Fibroblast of peridontal ligament (primary cell): ENCODE data around the gene TRANK1.
"Not testable (repeated sequence)": the region's sequence is repeated elsewhere in the genome, so short reads cannot be mapped to it uniquely, and the experiment has no call there.

Experiments
- DNase-seq: peaks from one replicate; pipeline ENCODE4 v3.0.0-alpha.2; 2010; ENCODE audit errors: extremely low read depth

The TRANK1 gene

DNA sequence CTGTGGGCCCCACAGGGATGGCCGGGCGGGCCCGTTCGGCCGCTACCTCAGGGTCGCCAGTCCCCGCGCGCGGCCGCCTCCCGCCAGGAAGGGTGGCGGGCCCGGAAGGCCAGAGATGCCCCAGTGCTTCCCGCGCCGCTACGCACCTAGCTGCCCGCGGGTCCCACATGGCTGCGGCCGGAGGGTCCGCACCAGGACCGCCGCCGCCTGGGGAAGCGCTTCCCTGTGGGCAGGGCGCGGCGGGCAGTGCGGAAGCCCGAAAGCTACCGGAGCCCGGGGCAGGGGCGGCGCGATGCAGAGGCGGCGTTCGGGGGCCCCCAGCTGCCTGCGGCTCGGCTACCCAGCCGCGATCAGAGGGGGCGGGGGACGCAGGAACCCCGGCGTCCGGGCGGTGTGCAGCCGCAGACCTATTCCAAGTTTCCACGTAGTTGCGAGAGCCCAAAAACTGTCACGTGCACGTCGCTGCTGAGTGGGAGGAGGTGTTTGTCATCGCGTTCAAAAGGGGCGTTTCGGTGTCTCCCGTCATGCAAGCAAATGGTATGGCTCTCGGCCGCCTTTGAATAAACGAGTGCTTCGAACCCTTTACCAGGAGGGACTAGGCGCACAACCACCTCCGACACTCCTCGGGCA is at the start of gene TRANK1:
Gene TRANK1, minus strand, starts transcription at position 414 of the 630 bp plus-strand sequence. Its CDS starts 245 bp downstream, at position 169.
- peak; percentile 61 for DNase-seq

DNA sequence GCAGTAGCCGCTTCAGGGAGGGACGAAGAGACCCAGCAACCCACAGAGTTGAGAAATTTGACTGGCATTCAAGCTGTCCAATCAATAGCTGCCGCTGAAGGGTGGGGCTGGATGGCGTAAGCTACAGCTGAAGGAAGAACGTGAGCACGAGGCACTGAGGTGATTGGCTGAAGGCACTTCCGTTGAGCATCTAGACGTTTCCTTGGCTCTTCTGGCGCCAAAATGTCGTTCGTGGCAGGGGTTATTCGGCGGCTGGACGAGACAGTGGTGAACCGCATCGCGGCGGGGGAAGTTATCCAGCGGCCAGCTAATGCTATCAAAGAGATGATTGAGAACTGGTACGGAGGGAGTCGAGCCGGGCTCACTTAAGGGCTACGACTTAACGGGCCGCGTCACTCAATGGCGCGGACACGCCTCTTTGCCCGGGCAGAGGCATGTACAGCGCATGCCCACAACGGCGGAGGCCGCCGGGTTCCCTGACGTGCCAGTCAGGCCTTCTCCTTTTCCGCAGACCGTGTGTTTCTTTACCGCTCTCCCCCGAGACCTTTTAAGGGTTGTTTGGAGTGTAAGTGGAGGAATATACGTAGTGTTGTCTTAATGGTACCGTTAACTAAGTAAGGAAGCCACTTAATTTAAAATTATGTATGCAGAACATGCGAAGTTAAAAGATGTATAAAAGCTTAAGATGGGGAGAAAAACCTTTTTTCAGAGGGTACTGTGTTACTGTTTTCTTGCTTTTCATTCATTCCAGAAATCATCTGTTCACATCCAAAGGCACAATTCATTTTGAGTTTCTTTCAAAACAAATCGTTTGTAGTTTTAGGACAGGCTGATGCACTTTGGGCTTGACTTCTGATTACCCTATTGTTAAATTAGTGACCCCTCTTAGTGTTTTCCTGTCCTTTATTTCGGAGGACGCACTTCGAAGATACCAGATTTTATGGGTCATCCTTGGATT is 48.8 kb upstream of the TRANK1 start, which contains the start of gene MLH1:
Gene MLH1, plus strand, starts transcription at position 193 of the 958 bp plus-strand sequence. Its CDS starts 30 bp downstream, at position 223.
- peak; percentile 100 for DNase-seq

DNA sequence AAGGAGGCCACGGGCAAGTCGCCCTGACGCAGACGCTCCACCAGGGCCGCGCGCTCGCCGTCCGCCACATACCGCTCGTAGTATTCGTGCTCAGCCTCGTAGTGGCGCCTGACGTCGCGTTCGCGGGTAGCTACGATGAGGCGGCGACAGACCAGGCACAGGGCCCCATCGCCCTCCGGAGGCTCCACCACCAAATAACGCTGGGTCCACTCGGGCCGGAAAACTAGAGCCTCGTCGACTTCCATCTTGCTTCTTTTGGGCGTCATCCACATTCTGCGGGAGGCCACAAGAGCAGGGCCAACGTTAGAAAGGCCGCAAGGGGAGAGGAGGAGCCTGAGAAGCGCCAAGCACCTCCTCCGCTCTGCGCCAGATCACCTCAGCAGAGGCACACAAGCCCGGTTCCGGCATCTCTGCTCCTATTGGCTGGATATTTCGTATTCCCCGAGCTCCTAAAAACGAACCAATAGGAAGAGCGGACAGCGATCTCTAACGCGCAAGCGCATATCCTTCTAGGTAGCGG is 48.0 kb upstream of the TRANK1 start, which contains the start of gene EPM2AIP1:
Gene EPM2AIP1, minus strand, starts transcription at position 326 of the 520 bp plus-strand sequence. Its CDS starts 54 bp downstream, at position 272.
- DNase-seq, result no peak

DNA sequence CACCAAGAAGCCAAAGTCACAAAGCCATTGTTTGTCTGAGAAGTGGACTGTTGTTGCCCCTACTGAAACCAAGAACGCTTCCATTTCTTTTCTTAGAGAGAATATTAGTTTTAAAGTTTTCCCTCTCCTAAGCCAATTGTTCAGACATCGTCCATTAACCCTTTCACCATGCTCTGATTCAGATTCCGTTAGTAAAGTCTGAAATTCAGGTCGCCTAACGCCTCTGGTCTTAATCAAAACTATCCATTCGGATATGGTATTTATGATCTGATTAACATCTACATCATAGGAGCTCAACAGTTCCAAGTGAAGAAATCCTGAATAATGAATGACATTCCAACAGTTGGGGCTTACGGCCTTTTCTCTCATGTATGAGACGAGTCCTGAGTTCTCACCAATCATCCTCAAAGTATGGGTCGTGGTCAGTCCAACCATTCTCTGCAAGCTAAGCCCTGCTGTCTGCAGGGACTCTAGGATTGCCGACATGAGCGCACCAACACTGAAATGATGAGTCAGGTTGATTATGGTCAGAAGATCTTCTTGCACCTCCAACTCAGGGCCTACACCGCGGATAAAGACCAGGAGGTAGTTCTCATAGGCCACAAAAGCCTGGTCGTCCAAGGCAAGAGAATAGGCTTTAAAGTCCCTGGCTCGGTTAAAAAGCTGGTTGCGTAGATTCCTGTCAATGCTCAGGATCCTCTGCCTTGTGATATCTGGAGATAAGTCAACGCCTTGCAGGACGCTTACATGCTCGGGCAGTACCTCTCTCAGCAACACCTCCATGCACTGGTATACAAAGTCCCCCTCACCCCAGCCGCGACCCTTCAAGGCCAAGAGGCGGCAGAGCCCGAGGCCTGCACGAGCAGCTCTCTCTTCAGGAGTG is 47.3 kb upstream of the TRANK1 start:
- DNase-seq, result peak; percentile 70

DNA sequence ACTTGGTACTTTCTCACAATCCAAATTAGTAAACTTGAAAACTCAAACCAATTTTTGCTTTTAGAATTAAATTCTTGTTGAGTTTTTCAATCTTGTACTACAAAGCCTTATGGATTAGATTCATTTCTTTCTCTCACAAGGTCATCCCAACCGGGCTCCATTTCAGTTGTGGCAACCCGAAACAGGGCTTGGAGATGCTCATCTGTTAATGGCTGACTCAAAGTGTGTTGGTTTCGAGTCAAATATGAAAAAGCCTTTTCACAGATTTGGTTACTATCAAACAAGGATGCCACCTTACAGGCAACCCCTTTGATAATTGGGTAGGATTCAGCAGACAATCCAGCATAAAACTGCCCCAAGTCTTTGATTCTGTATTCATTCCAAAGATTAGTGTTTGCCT is 46.3 kb upstream of the TRANK1 start:
- no peak for DNase-seq

DNA sequence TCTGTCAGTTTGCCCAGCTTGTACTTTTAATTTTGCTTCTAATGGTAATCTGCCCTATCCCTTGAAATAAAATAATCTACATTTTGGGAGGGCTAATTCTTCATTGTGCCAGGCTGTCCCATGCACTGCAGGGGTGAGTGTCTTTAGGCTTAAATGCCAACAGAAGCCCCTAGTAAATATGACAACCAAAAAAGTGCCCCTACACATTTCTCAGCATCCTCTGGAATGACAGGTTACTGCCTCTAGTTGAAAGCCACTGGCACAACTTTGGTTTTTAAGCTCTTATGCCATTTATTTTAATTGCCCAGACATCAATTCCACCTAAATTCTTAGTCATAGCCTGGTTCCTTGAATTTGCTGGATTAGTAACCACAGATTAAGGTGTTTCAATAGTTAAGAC is 44.7 kb upstream of the TRANK1 start:
- DNase-seq, result no peak

DNA sequence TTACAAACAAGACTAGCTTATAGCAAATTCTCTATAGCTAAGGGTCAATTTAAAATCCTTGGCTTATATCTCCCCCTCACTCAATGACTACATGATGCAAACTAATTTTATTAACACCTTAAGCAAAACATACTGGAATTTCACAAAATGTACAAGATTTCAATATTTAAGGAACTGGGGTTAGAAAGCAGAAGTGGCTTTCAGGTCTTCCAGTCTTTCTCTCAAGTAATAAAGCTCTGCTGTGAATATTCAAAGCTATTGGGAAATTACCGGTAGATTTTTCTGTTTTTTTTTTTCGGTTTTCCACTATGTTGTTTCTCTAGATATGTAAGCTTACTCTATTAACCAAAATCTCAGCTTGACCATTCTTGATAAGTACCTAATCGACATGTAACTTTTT is 44.2 kb upstream of the TRANK1 start:
- no peak for DNase-seq

DNA sequence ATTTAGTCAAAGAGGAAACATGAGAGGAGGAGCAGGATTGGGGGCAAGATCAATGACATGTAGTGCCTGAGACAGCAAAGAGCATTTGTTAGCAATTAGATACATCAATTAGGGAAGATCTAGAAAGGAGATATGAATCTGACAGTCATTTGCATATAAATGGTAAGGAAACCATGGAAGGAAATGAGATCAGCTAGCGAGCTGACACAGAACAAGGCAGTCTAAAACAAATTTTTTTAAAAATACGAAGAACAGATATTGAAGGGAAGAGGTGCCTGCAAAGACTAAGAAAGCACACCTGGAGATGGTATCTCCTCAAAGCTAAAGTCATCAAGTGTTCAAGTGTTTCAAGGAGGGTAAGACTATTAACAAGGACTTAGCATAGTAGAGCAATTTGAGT is 43.5 kb upstream of the TRANK1 start:
- no peak for DNase-seq

DNA sequence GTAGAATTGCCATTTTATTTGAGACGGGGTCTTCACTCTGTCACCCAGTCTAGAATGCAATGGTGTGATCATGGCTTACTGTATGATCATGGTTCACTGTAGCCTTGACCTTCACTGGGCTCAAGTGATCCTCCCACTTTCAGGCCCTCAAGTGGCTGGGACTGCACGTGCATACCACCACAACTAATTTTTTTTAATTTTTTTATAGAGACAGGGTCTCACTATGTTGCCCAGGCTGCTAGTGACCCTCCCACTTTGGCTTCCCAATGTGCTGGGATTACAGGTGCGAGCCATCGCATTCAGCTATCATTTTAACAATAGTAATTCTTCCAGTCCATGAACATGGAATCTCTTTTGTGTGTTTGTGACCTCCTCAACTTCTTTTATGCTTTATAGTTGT is 36.2 kb upstream of the TRANK1 start:
- no peak for DNase-seq

DNA sequence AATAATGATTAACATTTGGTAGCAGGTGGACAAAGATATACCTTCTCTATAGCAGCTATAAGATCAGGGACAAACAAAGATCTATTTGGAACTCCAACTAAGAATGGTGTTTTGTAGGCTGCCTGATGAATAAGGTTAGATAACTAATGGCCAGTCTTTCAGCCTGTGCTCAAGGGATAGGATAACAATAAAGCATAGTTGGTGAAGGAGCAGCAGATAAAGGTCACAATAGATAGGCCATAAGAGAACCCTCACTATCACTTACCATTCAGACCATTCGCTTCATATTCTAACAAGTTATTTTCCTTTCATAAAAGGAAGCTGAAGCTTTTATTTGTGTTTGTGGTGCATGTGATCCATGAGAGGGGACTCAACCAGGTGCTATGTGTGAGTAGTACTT is 28.3 kb upstream of the TRANK1 start:
- DNase-seq, result no peak

DNA sequence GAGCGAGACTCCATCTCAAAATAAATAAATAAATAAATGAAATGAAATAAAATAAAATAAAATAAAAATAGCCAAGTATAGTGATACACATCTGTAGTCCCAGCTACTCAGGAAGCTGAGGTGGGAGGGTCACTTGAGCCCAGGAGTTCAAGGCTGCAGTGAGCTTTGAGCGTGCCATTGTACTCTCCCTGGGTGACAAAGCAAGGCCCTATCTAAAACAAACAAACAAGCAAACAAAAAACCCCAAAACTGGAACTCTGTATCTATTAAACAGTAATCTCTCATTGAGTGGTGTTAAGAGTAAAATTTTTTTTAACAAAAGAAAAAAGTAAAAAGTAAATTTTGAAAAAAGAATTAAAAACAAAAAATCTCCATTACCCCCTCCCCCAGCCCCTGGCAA is 27.3 kb upstream of the TRANK1 start:
- DNase-seq, result no peak

DNA sequence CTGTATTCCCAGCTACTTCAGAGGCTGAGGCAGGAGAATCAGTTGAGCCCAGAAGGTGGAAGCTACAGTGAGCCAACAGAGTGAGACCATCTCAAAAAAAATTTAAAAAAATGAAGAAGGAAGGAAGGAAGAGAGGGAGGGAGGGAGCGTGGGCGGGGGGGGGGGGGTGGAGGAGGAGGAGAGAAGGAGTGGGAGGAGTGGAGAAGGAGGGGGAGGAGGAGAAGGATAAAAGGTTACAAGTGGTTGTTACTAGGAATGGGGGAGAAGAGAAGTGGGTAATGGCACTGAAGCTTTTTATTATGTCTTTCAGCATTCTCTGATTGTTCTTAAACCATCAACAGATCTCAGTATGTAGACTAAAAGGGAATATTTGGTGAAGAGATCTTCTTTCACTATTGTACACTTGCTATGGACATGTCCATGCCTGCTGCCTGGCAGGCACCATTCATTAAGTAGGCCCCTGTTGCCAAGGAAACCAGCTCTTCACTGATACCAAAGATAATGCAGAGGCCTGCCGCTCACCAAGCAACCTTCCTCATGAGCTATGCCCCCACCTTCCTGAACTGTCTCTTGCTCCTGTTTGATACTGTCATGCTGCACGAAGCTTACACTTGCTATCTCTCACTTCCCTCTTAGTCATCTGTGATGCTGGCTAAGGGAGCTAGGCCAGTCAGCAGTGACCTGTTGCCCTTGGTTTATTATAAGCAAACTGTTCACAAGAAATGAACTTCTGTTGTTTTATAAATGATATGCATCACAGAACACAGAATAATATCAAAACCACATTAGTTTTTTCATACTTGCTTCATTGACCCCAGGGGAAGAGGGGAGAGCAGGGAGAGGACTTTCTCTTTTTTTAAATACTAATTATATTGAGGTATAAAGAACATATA is 24.9 kb upstream of the TRANK1 start:
- peak; percentile 46 for DNase-seq

DNA sequence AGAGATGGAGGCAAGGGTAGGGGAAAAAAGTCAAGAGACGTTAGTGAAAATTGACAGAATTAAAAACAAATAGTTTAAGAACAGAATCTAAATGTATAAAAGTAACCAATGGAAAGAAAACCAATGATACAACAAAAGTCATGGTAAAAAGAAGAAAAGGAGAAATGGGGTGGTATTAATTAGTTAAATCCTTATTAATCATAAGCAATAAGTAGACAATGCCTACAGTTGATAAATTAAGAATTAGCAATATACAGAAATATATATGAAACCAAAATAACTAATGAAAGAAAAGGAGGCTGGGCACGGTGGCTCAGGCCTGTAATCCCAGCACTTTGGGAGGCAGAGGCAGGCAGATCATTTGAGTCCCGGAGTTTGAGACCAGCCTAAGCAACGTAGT is 24.2 kb upstream of the TRANK1 start:
- no peak for DNase-seq

DNA sequence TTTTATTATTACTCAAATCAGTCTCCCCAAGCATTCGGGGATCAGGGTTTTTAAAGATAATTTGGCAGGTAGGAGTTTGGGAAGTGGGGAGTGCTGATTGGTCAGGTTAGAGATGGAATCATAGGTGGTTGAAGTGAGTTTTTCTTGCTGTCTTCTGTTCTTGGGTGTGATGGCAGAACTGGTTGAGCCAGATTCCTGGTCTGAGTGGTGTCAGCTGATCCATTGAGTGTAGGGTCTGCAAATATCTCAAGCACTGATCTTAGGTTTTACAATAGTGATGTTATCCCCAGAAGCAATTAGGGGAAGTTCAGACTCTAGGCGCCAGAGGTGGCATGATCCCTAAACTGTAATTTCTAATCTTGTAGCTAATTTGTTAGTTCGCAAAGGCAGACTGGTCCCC is 20.6 kb upstream of the TRANK1 start:
- no peak for DNase-seq

DNA sequence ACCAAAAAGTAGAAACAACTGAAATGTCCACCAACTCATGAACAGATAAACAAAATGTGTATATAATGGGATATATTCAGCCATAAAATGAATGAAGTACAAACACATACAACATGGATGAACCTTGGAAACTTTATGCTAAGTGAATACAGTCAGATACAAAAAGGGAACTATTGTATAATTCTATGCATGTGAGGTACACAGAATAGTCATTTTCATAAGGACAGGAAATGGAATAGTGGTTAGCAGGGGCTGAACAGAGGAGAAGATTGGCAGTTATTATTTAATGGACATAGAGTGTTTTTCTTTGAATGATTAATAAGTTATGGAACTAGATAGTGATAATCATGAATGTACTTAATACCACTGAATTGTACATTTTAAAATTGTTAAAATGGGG is 20.0 kb upstream of the TRANK1 start:
- DNase-seq, result no peak

DNA sequence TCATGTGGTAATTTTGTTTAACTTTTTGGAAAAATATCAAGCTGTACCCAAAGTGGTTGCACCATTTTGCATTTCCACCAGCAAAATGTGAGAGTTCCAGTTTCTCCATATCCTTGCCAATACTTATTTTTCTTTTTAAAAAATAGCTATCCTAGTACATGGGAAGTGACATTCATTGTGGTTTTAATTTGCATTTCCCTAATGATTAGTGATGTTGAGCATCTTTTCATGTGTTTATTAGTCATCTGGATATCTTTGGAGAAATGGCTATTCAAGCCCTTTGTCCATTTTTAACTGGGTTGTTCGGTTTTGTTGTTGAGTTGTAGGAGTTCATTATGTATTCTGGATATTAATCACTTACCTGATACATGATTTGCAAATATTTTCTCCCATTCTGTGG is 19.5 kb upstream of the TRANK1 start:
- DNase-seq, result no peak

DNA sequence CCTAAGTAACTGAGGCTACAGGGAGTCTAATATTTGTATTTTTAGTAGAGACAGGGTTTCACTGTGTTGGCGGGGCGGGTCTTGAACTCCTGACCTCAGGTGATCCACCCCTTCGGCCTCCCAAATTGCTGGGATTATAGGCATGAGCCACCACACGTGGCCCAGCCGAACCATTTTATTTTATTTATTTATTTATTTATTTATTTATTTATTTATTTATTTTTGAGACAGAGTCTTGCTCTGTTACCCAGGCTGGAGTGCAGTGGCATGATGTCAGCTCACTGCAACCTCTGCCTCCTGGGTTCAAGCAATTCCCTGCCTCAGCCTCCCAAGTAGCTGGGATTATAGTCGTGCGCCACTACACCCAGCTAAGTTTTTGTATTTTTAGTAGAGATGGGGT is 18.2 kb upstream of the TRANK1 start:
- not testable (repeated sequence) for DNase-seq

DNA sequence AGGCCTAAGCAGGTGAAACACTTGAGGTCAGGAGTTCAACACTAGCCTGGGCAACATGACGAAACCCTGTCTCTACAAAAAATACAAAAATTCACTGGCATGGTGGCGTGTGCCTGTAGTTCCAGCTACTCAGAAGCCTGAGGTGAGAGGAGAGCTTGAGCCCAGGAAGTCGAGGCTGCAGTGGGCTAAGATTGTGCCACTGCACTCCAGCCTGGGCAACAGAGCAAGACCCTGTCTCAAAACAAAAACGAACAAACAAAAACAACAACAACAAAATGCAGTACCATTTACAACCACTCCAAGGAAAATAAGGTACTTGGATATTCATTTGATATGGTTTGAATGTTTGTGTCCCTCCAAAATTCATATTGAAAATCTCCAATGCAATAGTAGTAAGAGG is 15.6 kb upstream of the TRANK1 start:
- DNase-seq, result no peak

DNA sequence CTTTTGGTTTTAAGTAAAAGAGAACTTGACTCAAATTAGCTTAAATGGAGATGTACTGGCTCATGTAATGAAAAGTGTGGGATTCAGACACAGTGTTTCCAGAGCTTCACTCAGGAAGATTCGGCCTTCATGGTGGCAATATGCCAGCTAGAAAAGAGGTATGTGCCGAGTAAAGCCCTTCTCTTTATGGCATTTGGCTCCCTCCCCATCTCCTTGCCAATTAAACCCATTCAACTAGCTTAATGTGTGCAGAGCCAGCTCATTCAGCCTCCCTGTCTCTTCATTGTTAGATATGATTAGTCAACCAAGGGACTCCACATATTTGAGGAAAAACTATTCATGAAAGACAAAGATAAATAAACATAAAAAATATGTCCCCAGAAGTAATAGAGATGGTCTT is 15.0 kb upstream of the TRANK1 start:
- DNase-seq, result no peak

DNA sequence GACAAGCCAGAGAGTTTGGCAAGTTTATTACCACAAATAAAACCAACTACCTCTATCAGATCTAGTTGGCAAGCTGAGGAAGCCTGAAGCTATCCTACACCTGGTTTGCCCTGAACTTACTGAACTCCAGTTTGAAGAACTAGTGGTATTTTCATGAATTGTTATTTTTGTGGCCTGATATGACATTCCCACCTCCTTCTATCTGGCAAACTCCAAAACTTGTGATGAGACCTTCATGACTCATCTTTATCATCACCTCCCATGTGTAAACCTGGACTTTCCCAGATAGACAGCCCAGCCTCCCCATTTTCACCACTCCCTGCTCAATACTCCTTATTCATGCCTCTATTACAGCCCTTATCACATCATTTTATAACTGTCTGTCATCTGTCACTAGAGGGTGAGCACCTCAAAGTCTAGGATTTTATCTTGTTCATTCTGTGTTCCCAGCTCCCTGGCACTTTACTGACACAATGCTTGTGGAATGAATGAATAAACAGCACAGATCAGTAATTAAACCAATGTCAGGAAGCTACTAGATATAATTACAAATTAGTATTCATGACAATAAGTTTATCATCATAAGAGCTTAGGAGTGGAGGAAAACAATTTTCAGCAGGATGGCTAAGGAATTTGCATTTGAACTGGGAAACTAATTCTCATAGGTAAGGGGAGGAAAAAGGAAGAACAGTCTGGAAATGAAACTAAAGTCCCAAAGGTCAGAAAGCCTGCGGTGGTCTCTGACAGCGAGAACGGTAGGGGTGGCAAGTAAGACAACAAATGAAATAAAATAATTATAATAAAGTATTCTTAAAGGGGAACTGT is 13.2 kb upstream of the TRANK1 start:
- peak; percentile 49 for DNase-seq
